NCI-H1694 (cell line): ENCODE measurements around the gene TPTE2.
"Not testable (repeated sequence)": the region's sequence is repeated elsewhere in the genome, so short reads cannot be mapped to it uniquely, and the experiment has no call there.

Source experiments
- DNase-seq: peaks from one replicate; lab custom pipeline; 2025; lab: John Stamatoyannopoulos, UW

TPTE2 gene

GRCh38 chr13:19567820-19568534 lies 6.6 kb upstream of the TPTE2 start:
- DNase-seq: no peak

GRCh38 chr13:19561585-19561984 lies 253 bp upstream of the TPTE2 start:
- DNase-seq: no peak

- not testable (repeated sequence) for DNase-seq
Measured at GRCh38 chr13:19560672-19561071, 660 bp downstream of the TPTE2 start.

GRCh38 chr13:19559739-19560138 lies 1.6 kb downstream of the TPTE2 start:
- not testable (repeated sequence) for DNase-seq

GRCh38 chr13:19557287-19557686 lies 4.0 kb downstream of the TPTE2 start:
- not testable (repeated sequence) for DNase-seq

- not testable (repeated sequence) for DNase-seq
Measured at GRCh38 chr13:19549245-19549644, 12.1 kb downstream of the TPTE2 start.

GRCh38 chr13:19525634-19526033 lies 35.7 kb downstream of the TPTE2 start:
- not testable (repeated sequence) for DNase-seq

GRCh38 chr13:19519049-19519448 lies 42.3 kb downstream of the TPTE2 start:
- no peak for DNase-seq

- not testable (repeated sequence) for DNase-seq
Measured at GRCh38 chr13:19507623-19508022, 53.7 kb downstream of the TPTE2 start.

GRCh38 chr13:19460126-19460525 lies 101.2 kb downstream of the TPTE2 start:
- not testable (repeated sequence) for DNase-seq

- DNase-seq: peak; percentile 22
Measured at GRCh38 chr13:19439056-19439686, 122.2 kb downstream of the TPTE2 start.

GRCh38 chr13:19437780-19438179 lies 123.6 kb downstream of the TPTE2 start:
- DNase-seq: not testable (repeated sequence)

GRCh38 chr13:19422236-19422635 lies 139.1 kb downstream of the TPTE2 start:
- not testable (repeated sequence) for DNase-seq

GRCh38 chr13:19412494-19412893 lies 148.8 kb downstream of the TPTE2 start:
- not testable (repeated sequence) for DNase-seq

- DNase-seq: not testable (repeated sequence)
Measured at GRCh38 chr13:19382746-19383511, 178.4 kb downstream of the TPTE2 start.

GRCh38 chr13:19382111-19382510 lies 179.2 kb downstream of the TPTE2 start:
- DNase-seq: no peak
